WTC11 (cell line): ENCODE results near the gene THBS2.

Experiments used
- CTCF ChIP-seq: fragments of 200-600 bp; IDR thresholded peaks from 2 replicates; pipeline ENCODE4 v1.8.0; 2022; ENCODE audit warnings: antibody characterized with exemption
- GRHL2 ChIP-seq: fragments of 250-450 bp; sonication (Bioruptor Pico); IDR thresholded peaks from 2 replicates; pipeline ENCODE4 v1.8.0; 2022; ENCODE audit warnings: mild to moderate bottlenecking, moderate library complexity; ENCODE audit not compliant: insufficient replicate concordance, severe bottlenecking
- GTF2I ChIP-seq: fragments of 250-450 bp; sonication (Bioruptor Pico); conservative IDR thresholded peaks from 2 replicates; pipeline ENCODE4 v1.4.0; 2021; ENCODE audit warnings: mild to moderate bottlenecking
- HMGXB4 ChIP-seq: sonication (generic); formaldehyde crosslinking; IDR thresholded peaks from 2 replicates; pipeline ENCODE4 v1.8.1; 2023; ENCODE audit warnings: mild to moderate bottlenecking, moderate library complexity, missing genetic modification reagents
- KAT7 ChIP-seq: sonication (generic); formaldehyde crosslinking; IDR thresholded peaks from 2 replicates; pipeline ENCODE4 v1.8.1; 2023; ENCODE audit warnings: missing genetic modification reagents, mild to moderate bottlenecking, borderline replicate concordance
- MXD4 ChIP-seq: fragments of 250-450 bp; sonication (Bioruptor Pico); IDR thresholded peaks from 2 replicates; pipeline ENCODE4 v1.8.0; 2021; ENCODE audit warnings: mild to moderate bottlenecking, moderate library complexity, borderline replicate concordance
- NFATC4 ChIP-seq: fragments of 250-450 bp; sonication (Bioruptor Pico); IDR thresholded peaks from 2 replicates; pipeline ENCODE4 v1.9.0; 2021; ENCODE audit warnings: mild to moderate bottlenecking
- TEAD4 ChIP-seq: sonication (generic); formaldehyde crosslinking; IDR thresholded peaks from 2 replicates; pipeline ENCODE4 v1.8.0; 2022; ENCODE audit warnings: mild to moderate bottlenecking, missing genetic modification reagents
- ZNF317 ChIP-seq: sonication (generic); formaldehyde crosslinking; IDR thresholded peaks from 2 replicates; pipeline ENCODE4 v1.8.1; 2023; ENCODE audit warnings: low read depth, mild to moderate bottlenecking, moderate library complexity, missing genetic modification reagents, borderline replicate concordance

- no peak for TF ChIP-seq MXD4 (CRISPR knock-in tag)
- no peak for TF ChIP-seq CTCF
- TF ChIP-seq KAT7: no peak
- no peak for TF ChIP-seq TEAD4 (CRISPR knock-in tag)
- no peak for TF ChIP-seq NFATC4 (CRISPR knock-in tag)
- TF ChIP-seq GTF2I (CRISPR knock-in tag): no peak
- no peak for TF ChIP-seq GRHL2 (CRISPR knock-in tag)
- TF ChIP-seq ZNF317: no peak
- no peak for TF ChIP-seq HMGXB4 (CRISPR knock-in tag)
Observed at GRCh38 chr6:169234634-169235033, 19.0 kb downstream of the THBS2 start.
